ENCODE results near the gene CMKLR1. TPM values are rescaled to one million over a fixed set of nuclear protein-coding genes. Genes with fewer than 3 reads are reported as not detected.
A peak's percentile ranks its signal among the peaks of the same experiment; 100 is the strongest.

CMKLR1 gene
- total RNA-seq, 1 donor from 2014 or later: 0.12 TPM

GRCh38 chr12:108306506-108306905, 32.6 kb downstream of the CMKLR1 start:
- TF ChIP-seq CTCF (conservative IDR thresholded peaks at IDR 0.05; ENCODE audit: low read depth, low read length): no peak
- no peak for DNase-seq (ENCODE audit: low read depth)
- H3K4me3 ChIP-seq (ENCODE audit: low read depth, low read length): no peak overlapping the region

GRCh38 chr12:108305991-108306501, 33.1 kb downstream of the CMKLR1 start:
- no peak for DNase-seq (ENCODE audit: low read depth)
- no peak overlapping the region for H3K4me3 ChIP-seq (ENCODE audit: low read depth, low read length)
- no peak for TF ChIP-seq CTCF (conservative IDR thresholded peaks at IDR 0.05; ENCODE audit: low read depth, low read length)

GRCh38 chr12:108305520-108305919, 33.6 kb downstream of the CMKLR1 start:
- no peak for TF ChIP-seq CTCF (conservative IDR thresholded peaks at IDR 0.05; ENCODE audit: low read depth, low read length)
- H3K4me3 ChIP-seq (ENCODE audit: low read depth, low read length): no peak overlapping the region
- DNase-seq (ENCODE audit: low read depth): no peak

GRCh38 chr12:108304633-108305032, 34.5 kb downstream of the CMKLR1 start:
- no peak for TF ChIP-seq CTCF (conservative IDR thresholded peaks at IDR 0.05; ENCODE audit: low read depth, low read length)
- DNase-seq (ENCODE audit: low read depth): no peak
- no peak overlapping the region for H3K4me3 ChIP-seq (ENCODE audit: low read depth, low read length)

GRCh38 chr12:108303703-108304102, 35.4 kb downstream of the CMKLR1 start:
- DNase-seq (ENCODE audit: low read depth): no peak
- TF ChIP-seq CTCF (conservative IDR thresholded peaks at IDR 0.05; ENCODE audit: low read depth, low read length): no peak

GRCh38 chr12:108302403-108303311, 36.5 kb downstream of the CMKLR1 start:
- H3K4me3 ChIP-seq (ENCODE audit: low read depth, low read length): no peak overlapping the region
- TF ChIP-seq CTCF (conservative IDR thresholded peaks at IDR 0.05; ENCODE audit: low read depth, low read length): peak; percentile 29
- no peak for DNase-seq (ENCODE audit: low read depth)

More at GRCh38 chr12:108303703-108304102, 35.4 kb downstream of the CMKLR1 start:
- no peak overlapping the region for H3K4me3 ChIP-seq (ENCODE audit: low read depth, low read length)

Measured in epithelial cell of proximal tubule (primary cell).